GM21825 (cell line): Measurements from ENCODE around the gene GLB1L2.
"Not testable (repeated sequence)": the region's sequence is repeated elsewhere in the genome, so short reads cannot be mapped to it uniquely, and the experiment has no call there.

Experiments
- ATAC-seq: cut with Tn5 transposase; IDR thresholded peaks from one replicate; pipeline ENCODE4 v1.9.1; 2021; ENCODE audit warnings: mild to moderate bottlenecking, moderate library complexity; ENCODE audit not compliant: unreplicated experiment

The GLB1L2 gene

GRCh38 chr11:134331354-134332188, at the start of gene GLB1L2:
Gene GLB1L2 (plus strand): TSS chr11:134331988. CDS start chr11:134332062, 74 bp downstream.
- peak; percentile 89 for ATAC-seq

- no peak for ATAC-seq
Observed at GRCh38 chr11:134282121-134283045, 49.4 kb upstream of the GLB1L2 start.

- no peak for ATAC-seq
Observed at GRCh38 chr11:134283461-134284230, 48.1 kb upstream of the GLB1L2 start.

GRCh38 chr11:134284349-134284748, 47.4 kb upstream of the GLB1L2 start:
- ATAC-seq, result not testable (repeated sequence)

GRCh38 chr11:134287561-134287960, 44.2 kb upstream of the GLB1L2 start:
- ATAC-seq, result no peak

- ATAC-seq, result no peak
Observed at GRCh38 chr11:134288486-134288885, 43.3 kb upstream of the GLB1L2 start.

GRCh38 chr11:134289167-134289566, 42.6 kb upstream of the GLB1L2 start:
- no peak for ATAC-seq

GRCh38 chr11:134289789-134290188, 42.0 kb upstream of the GLB1L2 start:
- no peak for ATAC-seq

GRCh38 chr11:134290646-134291045, 41.1 kb upstream of the GLB1L2 start:
- ATAC-seq, result no peak

- ATAC-seq, result no peak
Observed at GRCh38 chr11:134291196-134291595, 40.6 kb upstream of the GLB1L2 start.

- no peak for ATAC-seq
Observed at GRCh38 chr11:134292661-134293060, 39.1 kb upstream of the GLB1L2 start.

GRCh38 chr11:134293119-134294113, 38.4 kb upstream of the GLB1L2 start:
- no peak for ATAC-seq

- ATAC-seq, result no peak
Observed at GRCh38 chr11:134294664-134295063, 37.1 kb upstream of the GLB1L2 start.

- ATAC-seq, result no peak
Observed at GRCh38 chr11:134312223-134312622, 19.6 kb upstream of the GLB1L2 start.

- ATAC-seq, result no peak
Observed at GRCh38 chr11:134312807-134313206, 19.0 kb upstream of the GLB1L2 start.

GRCh38 chr11:134313379-134313778, 18.4 kb upstream of the GLB1L2 start:
- no peak for ATAC-seq

GRCh38 chr11:134313821-134314607, 17.8 kb upstream of the GLB1L2 start:
- ATAC-seq, result no peak

GRCh38 chr11:134317103-134317502, 14.7 kb upstream of the GLB1L2 start:
- no peak for ATAC-seq

GRCh38 chr11:134321373-134321772, 10.4 kb upstream of the GLB1L2 start:
- not testable (repeated sequence) for ATAC-seq
